Lower leg skin (tissue), 4 donors: Measurements from ENCODE around the gene AVEN. TPM values are rescaled to one million over a fixed set of nuclear protein-coding genes. Genes with fewer than 3 reads are reported as not detected.

Experiments used
- DNase-seq, 2 donors: peaks; one replicate each; pipeline ENCODE4 v3.0.0-alpha.2; 2019; ENCODE audit warnings: low spot score in 2 of 2
- H3K4me3 ChIP-seq: fragments of 200-600 bp; sonication (generic); 2 replicates; pipeline ENCODE4 v1.5.1; 2017; ENCODE audit warnings: mild to moderate bottlenecking, low read depth; ENCODE audit not compliant: poor library complexity, severe bottlenecking
- POLR2A ChIP-seq, 2 donors: fragments of 450-650 bp; IDR thresholded peaks; one replicate each; pipeline ENCODE4 v1.6.1; 2016 to 2017; ENCODE audit warnings: antibody characterized with exemption in 2 of 2, mild to moderate bottlenecking in 1 of 2, moderate library complexity in 1 of 2
- WGBS, 2 donors: methylation state at CpG; one replicate each; pipeline ENCODE4 v1.1.5; 2018; 5-methylcytosine and 5-hydroxymethylcytosine counted together
- intact Hi-C: fragments of 100-400 bp; cut with DNase I; formaldehyde crosslinking; loops from one replicate; pipeline ENCODE4 v1.15.0; 2023; ENCODE audit warnings: low total_unique reads
- total RNA-seq, 4 donors: library from RNA; depleted of rRNA; stranded (reverse); fragments of >200 nt; gene quantifications; one replicate each; pipeline ENCODE4 v1.1.0, GENCODE V29; 2016
- TF ChIP-seq, protein P1 (sequence below), 3 donors: fragments of 450-650 bp; IDR thresholded peaks; one replicate each; pipeline ENCODE4 v1.5.1; 2016; ENCODE audit warnings: antibody characterized with exemption in 3 of 3, mild to moderate bottlenecking in 3 of 3, moderate library complexity in 2 of 3

Gene AVEN, protein sequence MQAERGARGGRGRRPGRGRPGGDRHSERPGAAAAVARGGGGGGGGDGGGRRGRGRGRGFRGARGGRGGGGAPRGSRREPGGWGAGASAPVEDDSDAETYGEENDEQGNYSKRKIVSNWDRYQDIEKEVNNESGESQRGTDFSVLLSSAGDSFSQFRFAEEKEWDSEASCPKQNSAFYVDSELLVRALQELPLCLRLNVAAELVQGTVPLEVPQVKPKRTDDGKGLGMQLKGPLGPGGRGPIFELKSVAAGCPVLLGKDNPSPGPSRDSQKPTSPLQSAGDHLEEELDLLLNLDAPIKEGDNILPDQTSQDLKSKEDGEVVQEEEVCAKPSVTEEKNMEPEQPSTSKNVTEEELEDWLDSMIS
- total RNA-seq: 10 to 100 TPM in 3 of 4 donors, 1 to 10 TPM in 1; 9.7 to 17.0 (median 12.9) TPM

DNA sequence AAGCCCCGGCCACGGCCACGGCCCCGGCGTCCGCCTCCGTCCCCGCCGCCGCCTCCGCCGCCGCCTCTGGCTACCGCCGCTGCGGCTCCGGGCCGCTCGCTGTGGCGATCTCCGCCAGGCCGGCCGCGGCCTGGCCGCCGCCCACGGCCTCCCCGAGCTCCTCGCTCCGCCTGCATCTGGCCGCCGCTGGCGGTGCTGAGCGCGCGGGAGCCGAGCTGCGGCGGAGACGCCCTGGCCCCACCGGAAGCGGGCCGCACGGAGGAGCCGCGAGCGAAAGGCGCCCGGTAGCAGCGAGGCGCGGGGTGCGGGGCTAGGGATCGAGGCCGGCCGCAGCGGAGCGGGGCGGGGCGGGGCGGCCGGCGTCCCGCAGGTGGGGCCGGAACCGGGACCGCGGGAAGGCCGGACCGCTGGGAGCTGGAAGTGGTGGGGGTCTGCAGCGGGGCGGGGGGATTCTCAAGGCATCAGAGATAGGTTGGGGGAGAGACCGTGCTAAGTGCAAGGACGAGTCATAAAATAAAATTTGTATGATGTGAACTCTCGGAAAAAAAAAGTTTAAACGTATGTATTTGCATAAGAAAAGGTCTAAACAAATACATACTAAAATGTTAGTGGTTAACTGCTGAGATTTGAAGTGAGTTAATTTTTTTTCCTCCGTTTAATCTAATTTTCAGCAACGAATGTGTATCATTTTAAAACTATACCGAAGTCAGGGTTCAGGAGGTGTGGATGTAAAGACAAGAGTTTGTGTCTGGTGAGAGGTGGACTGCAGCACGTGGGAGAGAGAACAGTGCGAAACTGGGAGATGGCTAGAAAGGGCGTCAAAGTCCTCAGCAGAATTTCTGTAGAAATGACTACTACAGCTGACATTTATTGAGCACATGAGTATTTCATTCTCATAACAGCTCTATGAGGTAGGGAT, at the start of gene AVEN:
Gene AVEN (minus strand): TSS at position 334 of the 919 bp plus-strand sequence. CDS start 158 bp downstream, at position 176.
- DNase-seq: peak in 1 of 2 donors; percentile 87
- intact Hi-C loops: no loop called here
- WGBS, 2 donors: 1 to 4% methylated on average over 15 to 62 of the region's 82 CpGs

DNA sequence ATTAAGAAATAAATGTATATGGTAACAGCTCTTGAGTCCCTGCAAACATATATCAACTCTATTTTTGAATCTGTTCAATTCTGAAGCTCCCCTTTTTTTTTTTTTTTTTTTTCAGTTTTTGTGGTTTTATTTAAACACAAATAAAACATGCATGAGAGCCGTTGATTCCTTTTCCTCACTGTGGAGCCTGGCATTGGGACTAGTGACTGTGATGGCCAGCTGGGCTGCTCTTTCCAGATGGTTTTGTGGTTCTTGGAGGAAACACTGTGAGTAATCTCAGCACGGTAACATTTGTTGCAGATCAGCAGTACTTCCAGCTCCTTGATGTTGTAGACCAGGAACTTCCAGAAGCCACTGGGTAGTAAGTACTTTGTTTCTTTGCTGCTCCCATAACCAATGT, 46.7 kb upstream of the AVEN start:
- intact Hi-C loops: no loop called here
- WGBS, 2 donors: 68 to 83% methylated on average over 2 of the region's 2 CpGs
- TF ChIP-seq POLR2A (IDR thresholded peaks at IDR 0.05): no peak
- TF ChIP-seq, protein P1, sequence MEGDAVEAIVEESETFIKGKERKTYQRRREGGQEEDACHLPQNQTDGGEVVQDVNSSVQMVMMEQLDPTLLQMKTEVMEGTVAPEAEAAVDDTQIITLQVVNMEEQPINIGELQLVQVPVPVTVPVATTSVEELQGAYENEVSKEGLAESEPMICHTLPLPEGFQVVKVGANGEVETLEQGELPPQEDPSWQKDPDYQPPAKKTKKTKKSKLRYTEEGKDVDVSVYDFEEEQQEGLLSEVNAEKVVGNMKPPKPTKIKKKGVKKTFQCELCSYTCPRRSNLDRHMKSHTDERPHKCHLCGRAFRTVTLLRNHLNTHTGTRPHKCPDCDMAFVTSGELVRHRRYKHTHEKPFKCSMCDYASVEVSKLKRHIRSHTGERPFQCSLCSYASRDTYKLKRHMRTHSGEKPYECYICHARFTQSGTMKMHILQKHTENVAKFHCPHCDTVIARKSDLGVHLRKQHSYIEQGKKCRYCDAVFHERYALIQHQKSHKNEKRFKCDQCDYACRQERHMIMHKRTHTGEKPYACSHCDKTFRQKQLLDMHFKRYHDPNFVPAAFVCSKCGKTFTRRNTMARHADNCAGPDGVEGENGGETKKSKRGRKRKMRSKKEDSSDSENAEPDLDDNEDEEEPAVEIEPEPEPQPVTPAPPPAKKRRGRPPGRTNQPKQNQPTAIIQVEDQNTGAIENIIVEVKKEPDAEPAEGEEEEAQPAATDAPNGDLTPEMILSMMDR (IDR thresholded peaks at IDR 0.05): no peak
- H3K4me3 ChIP-seq: no peak overlapping the region
- no peak for DNase-seq

More for the DNA sequence above, at the start of gene AVEN:
- TF ChIP-seq POLR2A (IDR thresholded peaks at IDR 0.05): no peak
- TF ChIP-seq, protein P1 (IDR thresholded peaks at IDR 0.05): no peak
- peak within 1 kb of the TSS; percentile 89 for H3K4me3 ChIP-seq

DNA sequence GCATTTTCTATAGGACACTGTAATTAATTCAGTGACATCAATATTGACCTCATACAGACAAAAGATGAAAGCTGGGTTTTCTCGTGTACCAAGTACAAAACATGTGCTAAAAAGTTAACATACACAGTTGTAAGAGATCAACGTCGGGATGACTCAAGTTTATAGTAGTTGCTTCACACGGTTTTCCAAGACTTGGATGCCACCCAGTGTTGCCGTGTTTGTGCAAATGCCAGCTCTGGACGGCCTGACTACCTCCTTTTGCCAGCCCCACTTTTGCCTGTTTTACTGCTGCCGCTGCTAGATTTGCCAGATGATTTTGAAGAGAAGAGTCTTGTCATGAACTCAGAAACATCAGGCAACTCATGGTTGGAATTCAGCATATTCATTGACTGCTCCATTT, 45.1 kb upstream of the AVEN start:
- TF ChIP-seq, protein P1 (IDR thresholded peaks at IDR 0.05): no peak
- TF ChIP-seq POLR2A (IDR thresholded peaks at IDR 0.05): no peak
- DNase-seq: peak in 1 of 2 donors; percentile 37

DNA sequence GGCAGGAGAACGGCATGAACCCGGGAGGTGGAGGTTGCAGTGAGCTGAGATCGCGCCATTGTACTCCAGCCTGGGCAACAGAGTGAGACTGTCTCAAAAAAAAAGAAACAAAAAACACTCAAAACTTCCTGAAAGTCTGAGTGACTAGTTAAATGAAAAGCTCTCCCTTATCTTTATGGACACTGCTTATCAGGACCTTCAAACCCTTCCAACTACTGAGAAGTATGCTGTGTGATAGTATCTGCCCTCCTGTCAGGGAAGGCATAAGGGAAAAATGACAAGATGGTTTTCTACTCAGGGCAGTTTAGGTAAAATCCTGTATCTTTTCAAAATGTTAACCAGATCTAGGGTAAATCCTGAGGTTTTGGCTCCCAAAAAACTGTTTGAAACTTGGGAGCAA, 40.9 kb upstream of the AVEN start:
- no peak overlapping the region for H3K4me3 ChIP-seq
- DNase-seq: no peak
- intact Hi-C loops: no loop called here
- TF ChIP-seq, protein P1 (IDR thresholded peaks at IDR 0.05): no peak
- TF ChIP-seq POLR2A (IDR thresholded peaks at IDR 0.05): no peak
- 83 to 87% methylated on average over 4 of the region's 4 CpGs for WGBS, 2 donors

More for the DNA sequence above, 45.1 kb upstream of the AVEN start:
- H3K4me3 ChIP-seq: no peak overlapping the region
- WGBS, 2 donors: 36 to 37% methylated on average over 7 of the region's 7 CpGs
- intact Hi-C loops: no loop called here

DNA sequence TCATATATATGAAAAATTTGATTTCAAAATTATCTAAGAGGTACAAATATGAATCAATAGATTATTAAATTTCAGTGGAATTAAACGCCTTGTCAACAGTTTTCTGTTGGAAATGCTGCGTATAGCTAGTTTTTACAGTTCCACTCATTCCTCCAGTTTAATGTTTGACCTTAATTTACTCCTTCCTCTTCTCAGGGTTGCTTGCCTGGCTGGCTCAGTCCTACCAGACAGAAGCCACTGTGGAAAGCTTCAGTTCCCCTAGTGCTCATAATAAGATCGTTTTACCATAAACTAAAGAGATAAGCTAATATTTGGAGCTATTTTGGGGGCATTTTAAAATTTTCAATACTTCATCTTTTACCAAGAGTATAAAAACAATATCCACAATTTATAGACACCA, 39.9 kb upstream of the AVEN start:
- no peak for TF ChIP-seq POLR2A (IDR thresholded peaks at IDR 0.05)
- TF ChIP-seq, protein P1 (IDR thresholded peaks at IDR 0.05): no peak
- intact Hi-C loops: no loop called here
- DNase-seq: no peak
- 90 to 94% methylated on average over 3 of the region's 3 CpGs for WGBS, 2 donors
- H3K4me3 ChIP-seq: no peak overlapping the region
